Esophagus squamous epithelium (tissue), 5 donors: ENCODE data around the gene SYS1. TPM values are rescaled to one million over a fixed set of nuclear protein-coding genes. Genes with fewer than 3 reads are reported as not detected.

Experiments
- DNase-seq: peaks from one replicate; lab custom pipeline; 2025; lab: John Stamatoyannopoulos, UW
- H3K27ac ChIP-seq, 4 donors: fragments of 200-600 bp; sonication (generic); one replicate each; pipeline ENCODE4 v1.5.1; 2016 to 2019; ENCODE audit warnings: mild to moderate bottlenecking in 1 of 4
- H3K27me3 ChIP-seq, 4 donors: fragments of 200-600 bp; sonication (generic); 1 replicate in 3 of 4; 2 replicates in 1 of 4; pipeline versions ENCODE4 v1.5.1 to v1.6.0; 2017 to 2021; ENCODE audit warnings: antibody characterized with exemption in 1 of 4
- H3K36me3 ChIP-seq, 3 donors: fragments of 200-600 bp; sonication (generic); one replicate each; pipeline ENCODE4 v1.5.1; 2016 to 2019
- H3K4me1 ChIP-seq, 3 donors: fragments of 200-600 bp; sonication (generic); one replicate each; pipeline ENCODE4 v1.5.1; 2017 to 2019
- H3K4me3 ChIP-seq, 4 donors: fragments of 200-600 bp; sonication (generic); 1 replicate in 3 of 4; 2 replicates in 1 of 4; pipeline ENCODE4 v1.5.1; 2016 to 2019; ENCODE audit warnings: mild to moderate bottlenecking in 2 of 4, moderate library complexity in 1 of 4
- H3K9me3 ChIP-seq, 3 donors: fragments of 200-600 bp; sonication (generic); one replicate each; pipeline ENCODE4 v1.5.1; 2016 to 2019
- CTCF ChIP-seq, 6 experiments: fragments of 450-650 bp in 4 of 6; fragments of 200-600 bp in 2 of 6; sonication (generic) in 2 of 6; IDR thresholded peaks; one replicate each; pipeline ENCODE4 v1.5.1; 2016 to 2019; ENCODE audit warnings: antibody characterized with exemption in 6 of 6, mild to moderate bottlenecking in 4 of 6, moderate library complexity in 4 of 6
- POLR2A ChIP-seq, 4 donors: fragments of 450-650 bp; IDR thresholded peaks; one replicate each; pipeline ENCODE4 v1.6.1; 2017; ENCODE audit warnings: antibody characterized with exemption in 4 of 4, mild to moderate bottlenecking in 4 of 4, moderate library complexity in 3 of 4
- WGBS, 2 donors: methylation state at CpG; one replicate each; pipeline ENCODE4 v1.1.5; 2018; 5-methylcytosine and 5-hydroxymethylcytosine counted together
- intact Hi-C: fragments of 100-400 bp; cut with DNase I; formaldehyde crosslinking; loops from one replicate; pipeline ENCODE4 v1.15.0; 2022
- total RNA-seq, 4 donors: library from RNA; depleted of rRNA; stranded (reverse); fragments of >200 nt; gene quantifications; one replicate each; pipeline ENCODE4 v1.1.0, GENCODE V29; 2016
- donor health status: DM: yes; HTN: yes; CAD: no.

SYS1 gene
- total RNA-seq, 4 donors from 2014 or later = 22.3 to 32.4 (median 27.0) TPM

- intact Hi-C loops = loop anchor here (5.0 kb wide), 1 partner anchor 60 kb away; no protein-coding TSS in a partner anchor
- H3K4me3 ChIP-seq = no peak overlapping the region
- no peak for TF ChIP-seq CTCF (IDR thresholded peaks at IDR 0.05)
- no peak for TF ChIP-seq POLR2A (IDR thresholded peaks at IDR 0.05)
- WGBS, 2 donors = 67 to 80% methylated on average over 3 to 11 of the region's 11 CpGs
- H3K27me3 ChIP-seq = no peaks in the 10 kb centered on the region
- peaks cover 0 to 11% (median 5%) of the 10 kb centered on the region in 3 donors for H3K36me3 ChIP-seq
- DNase-seq = no peak
- H3K4me1 ChIP-seq = peaks cover 6 to 20% (median 13%) of the 10 kb centered on the region in 3 donors
- H3K27ac ChIP-seq = no peak overlapping the region
- H3K9me3 ChIP-seq = no peaks in the 10 kb centered on the region
Observed at GRCh38 chr20:45377269-45377668, 14.3 kb downstream of the SYS1 start.

- peaks cover under 1 to 10% (median 8%) of the 10 kb centered on the region in 3 donors for H3K4me1 ChIP-seq
- 94 to 100% methylated on average over 1 of the region's 1 CpG for WGBS, 2 donors
- H3K27ac ChIP-seq = no peak within 1 kb of the TSS
- TF ChIP-seq POLR2A (IDR thresholded peaks at IDR 0.05) (no peak), CTCF (IDR thresholded peaks at IDR 0.05) (no peak)
- no peak within 1 kb of the TSS for H3K4me3 ChIP-seq
- no peak for DNase-seq
- no peaks in the 10 kb centered on the region for H3K27me3 ChIP-seq
- peaks cover 0 to 11% (median 5%) of the 10 kb centered on the region in 3 donors for H3K36me3 ChIP-seq
- H3K9me3 ChIP-seq = no peaks in the 10 kb centered on the region
- intact Hi-C loops = loop anchor here (5.0 kb wide), 1 partner anchor 59 kb away; no protein-coding TSS in a partner anchor
Observed at GRCh38 chr20:45378191-45378590, 15.2 kb downstream of the SYS1 start, which contains the start of gene TP53TG5. Gene TP53TG5 (minus strand): TSS chr20:45378325. CDS start chr20:45378236, 89 bp downstream.

DNA sequence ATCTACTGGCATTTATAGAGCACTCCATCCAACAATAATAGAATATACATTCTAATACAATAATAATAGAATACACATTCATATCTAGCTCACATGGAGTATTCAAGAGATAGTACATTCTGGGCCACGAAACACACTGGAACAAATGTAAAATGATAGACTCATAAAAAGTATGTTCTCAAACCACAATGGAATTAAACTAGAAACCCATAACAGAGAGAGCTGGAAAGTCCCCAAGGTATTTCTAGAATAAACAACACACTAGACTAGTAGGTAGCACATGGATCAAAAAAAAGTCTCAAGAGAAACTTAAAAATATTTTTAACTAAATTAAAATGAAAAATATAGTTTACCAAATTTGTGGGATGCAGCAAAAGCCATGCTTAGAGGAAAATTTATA is 24.3 kb downstream of the SYS1 start:
- WGBS, 2 donors = 64 to 90% methylated on average over 1 of the region's 1 CpG
- Histone ChIP-seq H3K27me3 (no peaks in the 10 kb centered on the region), H3K9me3 (no peaks in the 10 kb centered on the region), H3K27ac (no peak overlapping the region), H3K36me3 (no peaks in the 10 kb centered on the region), H3K4me1 (no peaks in the 10 kb centered on the region), H3K4me3 (no peak overlapping the region)
- intact Hi-C loops = no loop called here
- TF ChIP-seq POLR2A (IDR thresholded peaks at IDR 0.05) (no peak), CTCF (IDR thresholded peaks at IDR 0.05) (no peak)
- DNase-seq = no peak

DNA sequence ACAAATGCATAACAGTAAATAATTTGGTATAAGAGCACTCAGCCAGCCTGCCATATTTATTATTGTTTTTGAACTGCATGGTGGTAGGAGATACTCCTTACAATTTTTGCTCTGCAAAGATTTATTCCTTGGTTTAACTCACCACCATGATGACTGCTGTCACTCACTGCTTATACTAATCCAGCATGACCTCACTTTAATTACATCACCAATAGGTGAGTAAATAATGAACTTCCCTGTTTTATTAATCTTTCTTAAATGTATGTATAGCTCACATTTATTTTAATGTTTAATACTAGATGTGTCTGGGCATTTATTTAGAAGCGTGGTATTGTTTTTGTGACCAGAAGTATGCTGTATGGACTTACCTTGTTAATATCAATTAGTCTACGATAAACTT is 28.0 kb downstream of the SYS1 start:
- Histone ChIP-seq H3K4me1 (no peaks in the 10 kb centered on the region), H3K27me3 (no peaks in the 10 kb centered on the region), H3K9me3 (no peaks in the 10 kb centered on the region), H3K27ac (no peak overlapping the region), H3K36me3 (peaks cover 0 to 8% (median 0%) of the 10 kb centered on the region in 3 donors), H3K4me3 (no peak overlapping the region)
- DNase-seq = no peak
- 91 to 92% methylated on average over 2 of the region's 2 CpGs for WGBS, 2 donors
- intact Hi-C loops = no loop called here
- no peak for TF ChIP-seq POLR2A (IDR thresholded peaks at IDR 0.05)
- no peak for TF ChIP-seq CTCF (IDR thresholded peaks at IDR 0.05)

DNA sequence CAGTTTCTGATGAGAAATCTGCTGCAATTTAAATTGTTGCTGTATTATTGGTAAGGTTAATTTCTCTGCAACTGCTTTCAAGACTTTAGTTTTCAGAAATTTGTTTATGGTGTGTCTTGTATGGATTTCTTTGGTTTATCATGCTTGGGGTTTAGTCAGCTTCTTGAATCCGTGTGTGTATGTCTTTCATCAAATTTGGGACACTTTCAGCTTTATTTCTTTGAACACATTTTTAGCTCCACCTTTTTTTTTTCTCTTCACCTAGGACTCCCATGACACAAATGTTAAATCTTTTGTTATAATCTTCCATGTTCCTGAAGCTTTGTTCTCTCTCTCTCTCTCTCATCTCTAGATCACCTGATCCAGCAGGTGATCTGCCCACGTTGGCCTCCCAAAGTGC is 28.6 kb downstream of the SYS1 start:
- WGBS, 2 donors = 53 to 60% methylated on average over 2 of the region's 2 CpGs
- Histone ChIP-seq H3K4me3 (no peak overlapping the region), H3K27ac (no peak overlapping the region), H3K4me1 (no peaks in the 10 kb centered on the region), H3K27me3 (no peaks in the 10 kb centered on the region), H3K36me3 (peaks cover 0 to 8% (median 0%) of the 10 kb centered on the region in 3 donors), H3K9me3 (no peaks in the 10 kb centered on the region)
- TF ChIP-seq POLR2A (IDR thresholded peaks at IDR 0.05) = no peak
- TF ChIP-seq CTCF (IDR thresholded peaks at IDR 0.05) = no peak
- DNase-seq = no peak
- intact Hi-C loops = no loop called here
